WTC11 (cell line): Measurements from ENCODE around the gene CHKB. TPM values are rescaled to one million over a fixed set of nuclear protein-coding genes. Genes with fewer than 3 reads are reported as not detected.

ENCODE experiments used
- ATAC-seq: fragments of 200-7000 bp; cut with Tn5 transposase; 2 replicates; pipeline ENCODE4 v1.10.0; 2021; ENCODE audit warnings: mild to moderate bottlenecking, moderate library complexity
- CTCF ChIA-PET: fragments of 300-600 bp; sonication (Branson Sonifier 250); formaldehyde crosslinking; loops from one replicate; lab custom pipeline; 2021; ENCODE audit warnings: antibody characterized with exemption; lab: Charles Lee
- POLR2A ChIA-PET: fragments of 350-600 bp; sonication (Branson Sonifier 250); formaldehyde crosslinking; loops from one replicate; lab custom pipeline; 2021; ENCODE audit warnings: antibody characterized with exemption; lab: Charles Lee
- DNase-seq: peaks from one replicate; pipeline ENCODE4 v3.0.0; 2021; ENCODE audit warnings: low spot score
- H3K27ac Mint-ChIP-seq: 2 replicates; pipeline ENCODE4 v1.8.0; 2021; ENCODE audit warnings: mixed read lengths
- H3K27me3 Mint-ChIP-seq: 2 replicates; pipeline ENCODE4 v1.8.0; 2021; ENCODE audit warnings: low read depth, mild to moderate bottlenecking, moderate library complexity, mixed read lengths
- H3K36me3 Mint-ChIP-seq: 2 replicates; pipeline ENCODE4 v1.8.0; 2021; ENCODE audit warnings: mixed read lengths
- H3K4me1 Mint-ChIP-seq: 2 replicates; pipeline ENCODE4 v1.8.0; 2022; ENCODE audit warnings: mixed read lengths
- H3K4me3 Mint-ChIP-seq: 2 replicates; pipeline ENCODE4 v1.8.0; 2021; ENCODE audit warnings: mild to moderate bottlenecking, moderate library complexity, mixed read lengths
- H3K9me3 Mint-ChIP-seq: 2 replicates; pipeline ENCODE4 v1.8.0; 2021; ENCODE audit warnings: mixed read lengths
- ATF6 ChIP-seq: sonication (generic); formaldehyde crosslinking; IDR thresholded peaks from 2 replicates; pipeline ENCODE4 v1.8.1; 2023; ENCODE audit warnings: mild to moderate bottlenecking, missing genetic modification reagents
- ELF4 ChIP-seq: sonication (generic); formaldehyde crosslinking; IDR thresholded peaks from 2 replicates; pipeline ENCODE4 v1.8.1; 2022; ENCODE audit warnings: low read depth, mild to moderate bottlenecking, moderate library complexity, missing genetic modification reagents
- GRHL2 ChIP-seq: fragments of 250-450 bp; sonication (Bioruptor Pico); IDR thresholded peaks from 2 replicates; pipeline ENCODE4 v1.8.0; 2022; ENCODE audit warnings: mild to moderate bottlenecking, moderate library complexity; ENCODE audit not compliant: insufficient replicate concordance, severe bottlenecking
- IRF2 ChIP-seq: sonication (generic); formaldehyde crosslinking; IDR thresholded peaks from 2 replicates; pipeline ENCODE4 v1.8.0; 2022; ENCODE audit warnings: low read depth, missing genetic modification reagents, borderline replicate concordance
- KAT7 ChIP-seq: sonication (generic); formaldehyde crosslinking; IDR thresholded peaks from 2 replicates; pipeline ENCODE4 v1.8.1; 2023; ENCODE audit warnings: missing genetic modification reagents, mild to moderate bottlenecking, borderline replicate concordance
- NFATC4 ChIP-seq: fragments of 250-450 bp; sonication (Bioruptor Pico); IDR thresholded peaks from 2 replicates; pipeline ENCODE4 v1.9.0; 2021; ENCODE audit warnings: mild to moderate bottlenecking
- NR3C1 ChIP-seq: sonication (generic); formaldehyde crosslinking; conservative IDR thresholded peaks from 2 replicates; pipeline ENCODE4 v1.8.1; 2023; ENCODE audit warnings: low read depth, mild to moderate bottlenecking, missing genetic modification reagents
- SOX15 ChIP-seq: fragments of 250-450 bp; sonication (Bioruptor Pico); IDR thresholded peaks from 2 replicates; pipeline ENCODE4 v1.9.0; 2021; ENCODE audit warnings: mild to moderate bottlenecking
- STAT6 ChIP-seq: sonication (generic); formaldehyde crosslinking; conservative IDR thresholded peaks from 2 replicates; pipeline ENCODE4 v1.8.1; 2023; ENCODE audit warnings: mild to moderate bottlenecking, low read depth, missing genetic modification reagents, moderate library complexity
- ZNF232 ChIP-seq: sonication (generic); formaldehyde crosslinking; IDR thresholded peaks from 2 replicates; pipeline ENCODE4 v1.8.0; 2022; ENCODE audit warnings: mild to moderate bottlenecking, missing genetic modification reagents
- ZNF396 ChIP-seq: fragments of 250-450 bp; sonication (Bioruptor Pico); IDR thresholded peaks from 2 replicates; pipeline ENCODE4 v1.8.0; 2021; ENCODE audit warnings: mild to moderate bottlenecking, moderate library complexity, borderline replicate concordance
- ZNF416 ChIP-seq: fragments of 250-450 bp; sonication (Bioruptor Pico); IDR thresholded peaks from 2 replicates; pipeline ENCODE4 v1.9.0; 2021; ENCODE audit warnings: mild to moderate bottlenecking, inconsistent platforms
- ZNF512 ChIP-seq: sonication (generic); formaldehyde crosslinking; IDR thresholded peaks from 2 replicates; pipeline ENCODE4 v1.8.1; 2022; ENCODE audit warnings: missing genetic modification reagents, borderline replicate concordance
- ZNF671 ChIP-seq: fragments of 250-450 bp; sonication (Bioruptor Pico); IDR thresholded peaks from 2 replicates; pipeline ENCODE4 v1.8.0; 2021; ENCODE audit warnings: mild to moderate bottlenecking
- total RNA-seq: library from RNA; stranded (reverse); gene quantifications from 3 replicates; pipeline ENCODE4 v1.2.3, GENCODE V29; 2021
- TF ChIP-seq, protein P1 (sequence below): sonication (generic); formaldehyde crosslinking; IDR thresholded peaks from 2 replicates; pipeline ENCODE4 v1.8.1; 2023; ENCODE audit warnings: mild to moderate bottlenecking, moderate library complexity, missing genetic modification reagents
- TF ChIP-seq, protein P2 (sequence below): sonication (generic); formaldehyde crosslinking; IDR thresholded peaks from 2 replicates; pipeline ENCODE4 v1.8.0; 2022; ENCODE audit warnings: mild to moderate bottlenecking, missing genetic modification reagents
- TF ChIP-seq, protein P3 (sequence below): sonication (generic); formaldehyde crosslinking; IDR thresholded peaks from 2 replicates; pipeline ENCODE4 v1.8.1; 2023; ENCODE audit warnings: mild to moderate bottlenecking, missing genetic modification reagents
- TF ChIP-seq, protein P4 (sequence below): fragments of 250-450 bp; sonication (Bioruptor Pico); IDR thresholded peaks from 2 replicates; pipeline ENCODE4 v2.1.2; 2022; ENCODE audit warnings: mild to moderate bottlenecking, moderate library complexity

Gene CHKB
- total RNA-seq, 1 experiment from 2014 or later, result 75.4 TPM

DNA sequence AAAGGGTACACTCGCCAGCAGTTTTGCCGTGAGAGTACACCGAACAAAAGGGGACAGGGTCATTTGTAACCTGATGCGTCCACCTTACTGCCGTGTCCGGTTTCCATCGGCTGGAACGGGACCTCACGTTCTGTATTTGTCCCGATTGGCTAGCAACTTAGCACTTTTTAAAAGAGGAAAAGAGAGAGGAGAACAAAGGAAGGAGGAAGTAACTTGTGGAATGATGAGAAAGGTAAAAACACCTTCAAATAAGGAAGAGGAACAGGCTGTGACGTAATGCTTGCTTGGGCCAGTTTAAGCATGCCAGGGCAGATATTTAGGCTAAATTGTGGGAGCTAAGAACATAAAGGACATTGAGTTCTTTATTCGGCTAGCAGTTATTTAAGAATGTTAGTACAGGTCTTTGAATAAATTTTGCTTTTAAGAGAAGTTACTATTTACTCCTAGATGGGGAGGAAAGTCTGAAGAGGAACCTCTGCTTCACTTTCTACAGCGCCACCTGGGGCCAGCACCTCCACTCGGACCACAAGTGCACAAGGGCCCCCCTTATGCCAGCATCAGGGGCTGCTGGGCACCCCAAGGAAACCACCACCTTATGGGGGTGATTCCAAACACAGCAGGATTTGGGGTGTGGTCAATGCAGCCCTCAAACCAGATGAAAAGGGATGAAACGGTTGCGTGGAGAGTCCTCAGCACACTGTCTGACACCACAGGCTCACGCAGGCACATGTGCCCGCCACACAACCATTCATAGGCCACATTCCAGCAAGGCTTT is 39.5 kb upstream of the CHKB start:
- POLR2A ChIA-PET, result no interaction called here

GRCh38 chr22:50621356-50621880 is 38.8 kb upstream of the CHKB start:
- Mint-ChIP-seq H3K27ac (no peak overlapping the region), H3K9me3 (no peaks in the 10 kb centered on the region), H3K4me1 (peaks cover 24% of the 10 kb centered on the region), H3K4me3 (peak overlapping the region; percentile 59), H3K36me3 (no peaks in the 10 kb centered on the region), H3K27me3 (peaks cover 16% of the 10 kb centered on the region; the same call in 1 of the 2 replicates)
- ATAC-seq (no peak), DNase-seq (no peak)
- CTCF ChIA-PET, result interaction anchor here (0.7 to 2.9 kb wide), 19 partner anchors 9 to 154 kb away, joined by 3 to 33 read pairs (median 7); partner anchors contain the start of genes SCO2, SHANK3 and SYCE3
- POLR2A ChIA-PET, result no interaction called here
- TF ChIP-seq ZNF671 (CRISPR knock-in tag) (no peak), ZNF232 (CRISPR knock-in tag) (no peak), ELF4 (CRISPR knock-in tag) (no peak), ZNF512 (CRISPR knock-in tag) (no peak), ZNF396 (CRISPR knock-in tag) (no peak), ZNF416 (CRISPR knock-in tag) (no peak), STAT6 (CRISPR knock-in tag) (no peak), GRHL2 (no peak), IRF2 (CRISPR knock-in tag) (no peak)
- TF ChIP-seq, protein P1, sequence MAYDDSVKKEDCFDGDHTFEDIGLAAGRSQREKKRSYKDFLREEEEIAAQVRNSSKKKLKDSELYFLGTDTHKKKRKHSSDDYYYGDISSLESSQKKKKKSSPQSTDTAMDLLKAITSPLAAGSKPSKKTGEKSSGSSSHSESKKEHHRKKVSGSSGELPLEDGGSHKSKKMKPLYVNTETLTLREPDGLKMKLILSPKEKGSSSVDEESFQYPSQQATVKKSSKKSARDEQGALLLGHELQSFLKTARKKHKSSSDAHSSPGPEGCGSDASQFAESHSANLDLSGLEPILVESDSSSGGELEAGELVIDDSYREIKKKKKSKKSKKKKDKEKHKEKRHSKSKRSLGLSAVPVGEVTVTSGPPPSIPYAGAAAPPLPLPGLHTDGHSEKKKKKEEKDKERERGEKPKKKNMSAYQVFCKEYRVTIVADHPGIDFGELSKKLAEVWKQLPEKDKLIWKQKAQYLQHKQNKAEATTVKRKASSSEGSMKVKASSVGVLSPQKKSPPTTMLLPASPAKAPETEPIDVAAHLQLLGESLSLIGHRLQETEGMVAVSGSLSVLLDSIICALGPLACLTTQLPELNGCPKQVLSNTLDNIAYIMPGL (CRISPR knock-in tag), result no peak
- TF ChIP-seq, protein P2, sequence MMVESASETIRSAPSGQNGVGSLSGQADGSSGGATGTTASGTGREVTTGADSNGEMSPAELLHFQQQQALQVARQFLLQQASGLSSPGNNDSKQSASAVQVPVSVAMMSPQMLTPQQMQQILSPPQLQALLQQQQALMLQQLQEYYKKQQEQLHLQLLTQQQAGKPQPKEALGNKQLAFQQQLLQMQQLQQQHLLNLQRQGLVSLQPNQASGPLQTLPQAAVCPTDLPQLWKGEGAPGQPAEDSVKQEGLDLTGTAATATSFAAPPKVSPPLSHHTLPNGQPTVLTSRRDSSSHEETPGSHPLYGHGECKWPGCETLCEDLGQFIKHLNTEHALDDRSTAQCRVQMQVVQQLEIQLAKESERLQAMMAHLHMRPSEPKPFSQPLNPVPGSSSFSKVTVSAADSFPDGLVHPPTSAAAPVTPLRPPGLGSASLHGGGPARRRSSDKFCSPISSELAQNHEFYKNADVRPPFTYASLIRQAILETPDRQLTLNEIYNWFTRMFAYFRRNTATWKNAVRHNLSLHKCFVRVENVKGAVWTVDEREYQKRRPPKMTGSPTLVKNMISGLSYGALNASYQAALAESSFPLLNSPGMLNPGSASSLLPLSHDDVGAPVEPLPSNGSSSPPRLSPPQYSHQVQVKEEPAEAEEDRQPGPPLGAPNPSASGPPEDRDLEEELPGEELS (CRISPR knock-in tag), result no peak

More for the DNA sequence above, 39.5 kb upstream of the CHKB start:
- Mint-ChIP-seq H3K27me3 (peaks cover 16% of the 10 kb centered on the region; the same call in 1 of the 2 replicates), H3K9me3 (no peaks in the 10 kb centered on the region), H3K27ac (peak overlapping the region; percentile 27; the same call in 1 of the 2 replicates), H3K4me3 (peak overlapping the region; percentile 59), H3K36me3 (no peaks in the 10 kb centered on the region), H3K4me1 (peaks cover 24% of the 10 kb centered on the region)
- ATAC-seq, result no peak
- TF ChIP-seq SOX15 (CRISPR knock-in tag) (no peak), ATF6 (CRISPR knock-in tag) (no peak), NFATC4 (CRISPR knock-in tag) (no peak), KAT7 (CRISPR knock-in tag) (no peak), NR3C1 (no peak)
- TF ChIP-seq, protein P3, sequence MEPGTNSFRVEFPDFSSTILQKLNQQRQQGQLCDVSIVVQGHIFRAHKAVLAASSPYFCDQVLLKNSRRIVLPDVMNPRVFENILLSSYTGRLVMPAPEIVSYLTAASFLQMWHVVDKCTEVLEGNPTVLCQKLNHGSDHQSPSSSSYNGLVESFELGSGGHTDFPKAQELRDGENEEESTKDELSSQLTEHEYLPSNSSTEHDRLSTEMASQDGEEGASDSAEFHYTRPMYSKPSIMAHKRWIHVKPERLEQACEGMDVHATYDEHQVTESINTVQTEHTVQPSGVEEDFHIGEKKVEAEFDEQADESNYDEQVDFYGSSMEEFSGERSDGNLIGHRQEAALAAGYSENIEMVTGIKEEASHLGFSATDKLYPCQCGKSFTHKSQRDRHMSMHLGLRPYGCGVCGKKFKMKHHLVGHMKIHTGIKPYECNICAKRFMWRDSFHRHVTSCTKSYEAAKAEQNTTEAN (CRISPR knock-in tag), result no peak
- TF ChIP-seq, protein P4, sequence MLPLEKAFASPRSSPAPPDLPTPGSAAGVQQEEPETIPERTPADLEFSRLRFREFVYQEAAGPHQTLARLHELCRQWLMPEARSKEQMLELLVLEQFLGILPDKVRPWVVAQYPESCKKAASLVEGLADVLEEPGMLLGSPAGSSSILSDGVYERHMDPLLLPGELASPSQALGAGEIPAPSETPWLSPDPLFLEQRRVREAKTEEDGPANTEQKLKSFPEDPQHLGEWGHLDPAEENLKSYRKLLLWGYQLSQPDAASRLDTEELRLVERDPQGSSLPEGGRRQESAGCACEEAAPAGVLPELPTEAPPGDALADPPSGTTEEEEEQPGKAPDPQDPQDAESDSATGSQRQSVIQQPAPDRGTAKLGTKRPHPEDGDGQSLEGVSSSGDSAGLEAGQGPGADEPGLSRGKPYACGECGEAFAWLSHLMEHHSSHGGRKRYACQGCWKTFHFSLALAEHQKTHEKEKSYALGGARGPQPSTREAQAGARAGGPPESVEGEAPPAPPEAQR (CRISPR knock-in tag), result no peak
- CTCF ChIA-PET, result interaction anchor here (0.7 to 2.9 kb wide), 14 partner anchors 8 to 153 kb away, joined by 3 to 33 read pairs (median 8); partner anchors contain the start of genes SCO2, SHANK3 and SYCE3
- DNase-seq, result no peak
